H7 (cell line): Measurements from ENCODE around the gene APLP2. TPM values are rescaled to one million over a fixed set of nuclear protein-coding genes. Genes with fewer than 3 reads are reported as not detected.

Experiments
- DNase-seq: peaks from one replicate; pipeline ENCODE4 v3.0.0; 2012
- H3K27me3 ChIP-seq: 2 replicates; pipeline ENCODE4 v1.6.0; 2011; ENCODE audit warnings: mild to moderate bottlenecking, low read length; ENCODE audit not compliant: control insufficient read depth, insufficient read depth
- H3K36me3 ChIP-seq: replicated peaks from 2 replicates; pipeline ENCODE4 v1.5.1; 2011; ENCODE audit warnings: low read length; ENCODE audit not compliant: control insufficient read depth, insufficient read depth
- H3K4me3 ChIP-seq: 2 replicates; pipeline ENCODE4 v1.5.1; 2011; ENCODE audit warnings: low read depth, mild to moderate bottlenecking, control low read depth, low read length, moderate library complexity; ENCODE audit not compliant: insufficient read depth
- total RNA-seq: library from RNA; depleted of rRNA; stranded (reverse); fragments of >200 nt; shearing (Covaris generic); gene quantifications from 2 replicates; pipeline ENCODE4 v1.2.3, GENCODE V29; 2014

APLP2 gene
- total RNA-seq, 1 experiment from 2014 or later: 257 TPM

DNA sequence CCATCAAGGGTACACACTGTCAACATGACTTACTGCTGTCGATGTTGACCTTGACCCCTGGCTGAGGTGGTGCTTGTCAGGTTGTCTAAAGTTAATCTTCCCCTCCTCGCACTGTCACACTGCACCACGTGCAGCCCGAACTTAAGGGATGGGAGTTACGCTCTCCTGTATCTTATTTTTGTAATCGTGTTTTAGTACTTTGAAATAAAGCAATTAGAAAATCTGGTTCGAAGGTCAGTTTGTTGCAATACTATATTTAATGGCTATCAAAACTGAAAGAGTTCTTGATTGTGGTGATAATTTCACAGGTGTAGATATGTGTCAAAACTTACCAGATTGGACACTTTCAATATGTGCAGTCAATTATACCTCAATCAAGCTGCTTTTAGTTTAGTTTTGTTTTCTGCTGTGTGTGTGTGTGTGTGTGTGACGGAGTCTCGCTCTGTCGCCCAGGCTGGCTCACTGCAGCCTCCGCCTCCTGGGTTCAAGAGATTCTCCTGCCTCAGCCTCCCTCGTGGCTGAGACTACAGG, 79.2 kb downstream of the APLP2 start:
- DNase-seq: no peak
- Histone ChIP-seq H3K36me3 (peaks cover 6% of the 10 kb centered on the region), H3K4me3 (no peak overlapping the region), H3K27me3 (no peaks in the 10 kb centered on the region)

DNA sequence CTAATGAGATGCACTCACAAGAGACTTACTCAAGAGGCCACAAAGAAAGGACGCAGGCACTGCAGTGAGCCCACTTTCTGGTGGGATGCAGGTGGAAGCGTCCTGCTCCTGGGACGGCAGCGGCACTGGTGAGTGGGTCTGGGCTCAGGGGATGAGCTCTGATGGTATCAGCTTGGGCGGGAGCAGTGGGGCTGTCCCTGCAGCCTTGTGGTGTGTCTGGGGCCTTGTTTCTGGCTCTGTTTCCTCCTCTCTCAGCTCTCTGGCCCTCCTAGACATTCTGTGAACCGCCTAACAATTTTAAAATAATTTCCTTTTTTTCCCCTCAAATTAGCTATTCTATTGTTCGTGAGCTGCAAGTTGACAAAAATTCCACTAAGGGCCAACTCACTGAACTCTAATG, 81.1 kb downstream of the APLP2 start:
- H3K27me3 ChIP-seq: no peaks in the 10 kb centered on the region
- H3K36me3 ChIP-seq: no peaks in the 10 kb centered on the region
- no peak for DNase-seq
- H3K4me3 ChIP-seq: no peak overlapping the region

DNA sequence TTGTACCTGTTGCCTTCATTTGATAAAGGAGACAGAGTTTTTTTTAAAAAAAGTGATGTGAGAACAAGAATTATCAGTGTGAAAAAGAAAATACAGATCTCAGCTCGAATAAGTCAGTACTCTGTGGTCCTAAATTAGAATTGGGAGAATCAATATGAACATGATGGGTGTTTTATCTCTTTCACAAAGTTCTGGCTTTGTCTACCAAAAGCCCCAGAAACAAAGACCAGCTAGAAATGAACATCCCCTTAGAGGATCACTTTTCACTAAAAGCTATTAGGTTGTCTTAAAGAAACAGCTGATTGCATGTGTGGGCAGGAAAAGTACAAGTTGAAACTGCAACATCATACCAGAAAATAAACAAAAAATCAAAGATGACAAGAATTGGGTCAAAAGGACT, 81.5 kb downstream of the APLP2 start:
- Histone ChIP-seq H3K27me3 (no peaks in the 10 kb centered on the region), H3K4me3 (no peak overlapping the region), H3K36me3 (no peaks in the 10 kb centered on the region)
- DNase-seq: no peak

DNA sequence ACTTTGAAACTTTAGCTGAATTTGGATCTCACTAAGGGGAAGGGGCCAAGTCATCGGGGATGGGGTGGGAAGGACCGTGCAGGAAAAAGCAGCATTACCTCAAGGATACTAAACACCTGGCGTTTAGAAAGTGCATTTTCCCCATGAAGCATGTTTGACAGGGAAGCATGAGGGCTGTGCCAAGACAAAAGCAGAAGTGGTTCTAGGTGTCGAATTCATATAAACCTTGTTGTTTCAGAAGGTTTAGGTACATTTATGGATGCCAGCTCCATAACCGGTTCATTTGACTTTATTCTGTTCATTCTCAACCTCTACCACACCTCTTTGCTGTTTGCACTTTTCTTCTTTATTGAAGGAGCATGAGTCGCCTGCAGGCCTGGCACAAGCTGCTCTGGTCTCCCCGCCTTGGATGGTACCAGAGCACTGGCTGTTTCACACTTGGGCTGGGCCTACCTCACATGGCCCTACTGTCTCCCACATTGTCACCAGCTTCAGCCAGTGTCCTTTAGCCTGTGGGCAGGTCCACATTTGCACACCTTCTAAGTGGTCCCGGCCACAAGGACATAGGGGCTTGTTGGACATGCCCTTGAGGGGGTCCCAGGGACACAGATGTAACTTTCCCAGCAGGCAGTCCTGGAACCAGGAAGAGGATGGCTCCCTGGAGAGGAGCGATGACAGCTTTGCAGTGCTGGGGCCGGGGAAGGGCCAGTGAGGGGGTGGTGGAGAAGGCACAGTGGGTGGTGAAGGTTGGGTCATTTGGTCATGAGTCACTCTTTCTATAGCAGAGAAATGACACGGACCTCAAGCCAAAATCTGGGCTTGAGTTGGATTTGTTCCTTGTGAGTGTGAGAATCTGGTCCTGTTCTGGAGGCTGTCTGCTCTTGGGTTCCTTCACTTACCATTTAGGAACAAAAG, 86.7 kb downstream of the APLP2 start:
- Histone ChIP-seq H3K36me3 (no peaks in the 10 kb centered on the region), H3K27me3 (peaks cover 36% of the 10 kb centered on the region), H3K4me3 (no peak overlapping the region)
- DNase-seq: no peak

DNA sequence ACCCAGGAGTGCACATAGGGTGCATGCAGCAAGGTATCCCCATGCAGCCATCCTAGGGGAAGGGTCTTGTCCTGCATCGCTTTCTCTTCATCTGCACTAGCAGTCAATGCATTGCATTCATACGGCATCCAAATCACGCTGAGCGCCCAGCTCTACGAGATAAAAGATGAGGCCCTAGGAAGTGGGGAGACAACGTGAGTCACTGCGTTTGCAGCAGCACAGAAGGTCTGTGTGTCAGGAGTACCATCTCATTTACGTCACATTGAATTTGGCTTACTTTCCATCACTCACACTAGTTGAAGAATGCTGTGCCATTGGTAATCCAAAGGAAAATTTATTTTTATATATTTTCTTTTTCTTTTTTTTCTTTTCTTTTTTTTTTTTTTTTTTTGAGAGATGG, 87.4 kb downstream of the APLP2 start:
- Histone ChIP-seq H3K4me3 (no peak overlapping the region), H3K27me3 (peaks cover 43% of the 10 kb centered on the region), H3K36me3 (no peaks in the 10 kb centered on the region)
- no peak for DNase-seq

DNA sequence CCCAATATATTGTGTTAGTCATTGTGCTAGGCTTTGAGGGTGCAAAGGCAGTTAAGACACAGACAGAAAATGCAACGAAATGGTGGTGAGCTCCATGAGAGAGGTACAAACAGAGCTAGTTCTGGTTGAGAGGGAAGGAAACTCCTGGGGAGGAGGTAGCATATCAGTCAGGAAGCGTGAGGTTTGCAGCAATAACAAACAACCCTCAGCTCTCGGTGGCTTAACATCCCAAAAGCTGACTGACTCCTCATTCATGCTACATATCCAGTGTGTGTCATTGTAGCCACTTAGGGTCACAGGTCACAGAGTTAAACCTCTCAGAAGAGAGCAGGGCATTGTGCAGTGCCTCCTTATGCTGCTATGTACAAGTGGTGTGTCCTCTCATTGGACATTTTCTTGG, 88.1 kb downstream of the APLP2 start:
- peaks cover 43% of the 10 kb centered on the region for H3K27me3 ChIP-seq
- H3K4me3 ChIP-seq: no peak overlapping the region
- no peaks in the 10 kb centered on the region for H3K36me3 ChIP-seq
- no peak for DNase-seq

DNA sequence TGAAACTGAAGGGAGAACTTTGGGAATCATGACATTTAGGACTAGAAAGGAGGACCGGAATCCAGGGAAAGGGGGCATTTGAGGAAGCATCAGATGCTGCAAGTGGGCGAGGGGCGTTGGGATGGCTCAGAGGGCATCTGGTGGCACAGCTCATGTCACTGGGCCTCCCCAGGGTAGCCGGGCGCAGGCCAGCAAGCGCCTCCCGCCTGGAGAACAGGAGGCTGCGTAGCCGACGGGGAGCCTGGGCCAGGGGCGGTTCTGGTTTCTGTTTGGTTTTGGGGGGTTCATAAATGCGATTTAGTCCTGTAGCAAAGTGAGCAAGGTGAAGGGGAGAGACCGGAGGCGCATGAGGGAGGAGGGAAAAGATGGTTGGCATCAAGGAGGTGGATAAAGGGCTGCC, 89.4 kb downstream of the APLP2 start:
- no peak for DNase-seq
- peaks cover 43% of the 10 kb centered on the region for H3K27me3 ChIP-seq

DNA sequence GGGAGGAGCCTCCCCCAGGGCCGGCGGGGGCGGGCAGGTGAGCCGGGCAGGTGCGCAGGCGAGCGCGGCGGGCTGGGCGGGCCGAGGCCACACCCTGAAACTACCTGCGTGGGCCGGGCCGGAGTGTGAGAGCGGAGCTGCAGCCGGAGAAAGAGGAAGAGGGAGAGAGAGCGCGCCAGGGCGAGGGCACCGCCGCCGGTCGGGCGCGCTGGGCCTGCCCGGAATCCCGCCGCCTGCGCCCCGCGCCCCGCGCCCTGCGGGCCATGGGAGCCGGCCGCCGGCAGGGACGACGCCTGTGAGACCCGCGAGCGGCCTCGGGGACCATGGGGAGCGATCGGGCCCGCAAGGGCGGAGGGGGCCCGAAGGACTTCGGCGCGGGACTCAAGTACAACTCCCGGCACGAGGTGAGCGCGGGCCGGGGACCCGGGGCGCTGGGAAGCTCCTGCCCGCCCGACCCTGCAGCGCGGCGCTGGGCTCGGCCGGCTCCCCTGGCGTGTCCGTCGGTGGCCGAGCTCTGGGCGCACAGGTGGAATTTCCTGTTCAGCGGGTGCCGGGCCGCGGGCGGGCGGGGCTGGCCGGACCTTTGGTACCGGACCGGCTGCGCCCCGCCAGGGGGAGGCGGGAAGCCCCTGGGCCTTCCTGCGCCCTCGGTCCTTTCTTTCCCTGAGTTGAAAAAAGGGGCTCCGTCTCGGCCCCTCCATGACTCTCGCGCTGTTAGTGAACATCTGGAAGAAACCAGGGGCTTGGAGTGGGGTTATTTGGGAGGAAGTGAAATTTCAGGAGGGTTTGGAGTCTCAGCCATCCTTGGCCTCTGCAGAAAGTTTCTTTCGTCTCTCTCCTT, 90.2 kb downstream of the APLP2 start, which contains the start of gene ST14:
ST14 (plus strand) TSS at position 126 of the 841 bp plus-strand sequence; CDS start at position 324, 198 bp downstream.
- H3K4me3 ChIP-seq: peak within 1 kb of the TSS; percentile 48

More for the DNA sequence above, 89.4 kb downstream of the APLP2 start:
- H3K36me3 ChIP-seq: no peaks in the 10 kb centered on the region
- peak overlapping the region; percentile 48; the same call in 1 of the 2 replicates for H3K4me3 ChIP-seq

DNA sequence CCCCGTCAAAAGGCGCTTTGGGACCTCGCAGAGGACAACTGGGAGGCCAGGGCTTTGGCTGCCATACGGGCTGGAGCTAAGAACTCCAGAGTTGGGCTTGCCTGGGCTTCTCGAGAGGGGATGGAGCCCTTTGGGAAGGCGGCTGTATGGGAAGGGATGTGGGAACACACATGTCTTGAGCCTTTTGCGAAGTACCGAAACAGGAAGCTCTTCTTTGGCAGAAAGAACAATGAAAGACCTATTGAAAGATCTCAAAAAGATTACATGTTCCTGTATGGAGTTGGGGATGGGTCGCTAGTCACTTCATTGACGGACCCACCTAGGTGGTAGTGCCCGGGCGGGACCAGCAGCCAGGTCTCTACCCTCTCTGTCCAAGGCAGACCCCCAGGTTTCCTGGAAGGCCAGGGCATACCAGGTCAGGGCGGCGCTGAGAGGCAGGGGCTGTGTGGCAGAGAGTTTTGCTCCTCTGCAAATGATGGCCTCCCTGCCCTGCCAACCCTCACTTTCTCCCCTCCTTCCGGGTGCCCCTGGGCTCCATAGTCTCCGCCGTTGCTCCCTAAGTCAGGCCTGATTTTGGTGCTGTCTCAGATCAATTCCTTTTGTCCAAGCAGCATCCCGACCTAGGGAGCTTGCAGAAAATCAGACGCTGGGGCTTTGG, 90.9 kb downstream of the APLP2 start:
- Histone ChIP-seq H3K36me3 (no peaks in the 10 kb centered on the region), H3K27me3 (peaks cover 43% of the 10 kb centered on the region), H3K4me3 (peak overlapping the region; percentile 48; the same call in 1 of the 2 replicates)
- peak; percentile 70 for DNase-seq

More for the DNA sequence above, 90.2 kb downstream of the APLP2 start, which contains the start of gene ST14:
- peak; percentile 86 for DNase-seq
- H3K36me3 ChIP-seq: no peaks in the 10 kb centered on the region
- peaks cover 43% of the 10 kb centered on the region for H3K27me3 ChIP-seq

DNA sequence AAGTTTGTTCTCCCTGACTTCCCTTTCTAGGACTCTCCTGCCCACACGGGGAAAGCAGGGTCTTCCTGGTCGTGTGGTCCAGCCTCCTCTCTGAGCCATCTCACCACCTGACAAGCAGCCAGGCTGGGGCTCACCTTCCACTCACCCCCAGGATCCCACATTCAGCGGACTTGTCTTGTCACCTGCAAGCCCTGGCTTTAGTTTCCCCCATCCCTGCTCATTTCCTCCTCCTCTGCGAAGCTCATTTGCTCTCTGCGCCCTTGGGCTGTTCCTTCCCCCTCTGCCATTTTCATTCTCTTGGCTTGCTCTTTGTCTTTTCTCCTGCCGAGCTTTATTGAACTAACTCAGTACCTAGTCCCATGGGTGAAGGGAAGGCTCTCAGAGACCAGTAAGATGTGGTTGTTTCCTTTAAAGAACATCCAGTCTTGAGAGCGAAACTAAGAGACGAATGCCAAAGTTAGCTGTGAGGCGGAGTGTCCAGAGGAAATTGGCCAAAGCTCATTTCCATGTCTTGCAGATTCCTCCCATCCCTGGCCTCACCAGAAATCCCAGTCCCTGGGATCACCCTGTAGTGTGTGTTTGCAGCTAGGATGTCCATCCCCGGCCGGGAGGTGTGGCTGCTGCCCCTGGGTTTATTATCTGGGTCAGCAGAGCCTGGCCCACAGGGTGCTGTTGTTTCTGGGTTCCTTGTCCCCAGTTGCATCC, 91.9 kb downstream of the APLP2 start:
- Histone ChIP-seq H3K27me3 (peaks cover 43% of the 10 kb centered on the region), H3K4me3 (no peak overlapping the region), H3K36me3 (no peaks in the 10 kb centered on the region)
- no peak for DNase-seq

DNA sequence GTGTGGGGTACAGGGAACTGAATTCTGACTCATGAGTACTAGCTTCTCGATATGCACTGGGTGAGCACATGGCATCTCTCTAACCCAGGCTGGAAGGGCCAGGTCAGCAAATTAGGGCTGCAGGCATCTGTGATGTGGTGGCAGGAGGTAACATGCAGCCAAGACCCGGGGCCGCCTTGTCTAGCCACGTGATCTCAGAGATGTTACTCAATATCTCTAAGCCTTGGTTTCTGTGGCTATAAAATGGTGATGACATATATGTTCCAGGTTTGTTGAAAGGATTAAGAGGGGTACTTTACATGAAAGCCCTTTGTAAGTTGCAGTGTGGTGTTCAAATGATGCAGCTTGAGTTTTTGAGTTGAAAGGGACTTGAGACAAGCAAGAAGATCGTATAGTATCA, 93.0 kb downstream of the APLP2 start:
- no peak overlapping the region for H3K4me3 ChIP-seq

DNA sequence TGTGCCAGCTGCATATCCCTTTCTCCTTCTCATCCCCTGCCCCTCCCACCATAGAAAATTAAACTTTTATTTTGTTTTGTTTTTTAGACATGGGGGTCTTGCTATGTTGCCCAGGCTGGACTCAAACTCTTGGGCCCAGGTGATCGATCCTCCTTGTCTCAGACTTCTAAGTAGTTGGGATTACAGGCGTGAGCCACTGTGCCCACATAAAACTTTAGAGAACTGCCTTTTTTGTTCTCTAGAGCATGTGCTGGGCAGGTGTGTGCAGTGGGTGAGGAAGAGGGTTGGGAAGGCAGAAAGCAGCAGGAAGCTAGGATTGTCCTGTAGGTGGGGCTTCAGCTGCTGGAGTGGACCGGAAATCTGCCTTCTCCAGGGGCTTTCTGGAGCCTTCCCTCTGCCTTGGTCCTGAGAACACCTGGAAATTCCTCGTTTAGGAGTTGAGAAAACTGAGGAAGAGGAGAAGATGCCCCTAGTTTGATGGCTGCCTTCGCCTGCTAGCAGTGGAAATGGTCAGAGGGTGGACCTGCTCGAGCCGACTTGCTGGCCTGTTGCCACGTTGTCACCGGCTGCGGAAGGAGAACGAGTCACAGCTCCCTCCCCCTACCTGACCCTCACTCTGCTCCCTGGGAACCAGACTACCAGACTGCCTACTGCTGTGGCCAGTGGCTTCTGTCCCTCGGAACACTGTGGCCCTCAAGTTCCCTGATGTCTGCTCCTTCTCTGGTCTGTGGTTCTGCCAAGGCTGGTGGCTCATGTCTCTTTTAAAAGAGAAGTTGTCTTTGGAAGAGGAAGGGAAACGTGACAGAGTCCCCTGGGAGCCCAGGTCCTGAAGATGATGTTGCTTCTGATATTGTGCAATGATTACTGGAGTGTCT, 93.9 kb downstream of the APLP2 start:
- peaks cover 35% of the 10 kb centered on the region for H3K27me3 ChIP-seq
- no peak for DNase-seq
- H3K4me3 ChIP-seq: no peak overlapping the region

More for the DNA sequence above, 93.0 kb downstream of the APLP2 start:
- DNase-seq: no peak
- Histone ChIP-seq H3K36me3 (no peaks in the 10 kb centered on the region), H3K27me3 (peaks cover 43% of the 10 kb centered on the region)

DNA sequence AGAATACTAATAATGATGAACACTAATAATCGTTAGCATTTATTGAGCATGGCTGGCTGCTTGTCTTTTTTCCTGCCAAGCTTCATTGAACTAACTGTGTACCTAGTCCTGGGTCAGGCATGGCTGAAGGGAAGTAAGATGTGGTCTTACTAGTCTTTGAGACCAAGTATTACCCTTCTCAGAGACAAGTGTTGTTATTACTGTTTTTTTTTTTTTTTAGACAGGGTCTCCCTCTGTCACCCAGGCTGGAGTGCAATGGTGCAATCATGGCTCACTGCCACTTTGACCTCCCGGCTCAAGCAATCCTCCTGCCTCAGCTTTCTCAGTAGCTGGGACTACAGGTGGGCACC, 94.5 kb downstream of the APLP2 start:
- DNase-seq: no peak
- Histone ChIP-seq H3K27me3 (peaks cover 28% of the 10 kb centered on the region), H3K4me3 (no peak overlapping the region), H3K36me3 (no peaks in the 10 kb centered on the region)

More for the DNA sequence above, 93.9 kb downstream of the APLP2 start:
- no peaks in the 10 kb centered on the region for H3K36me3 ChIP-seq
